Measurements from ENCODE around the gene OR4Q3.
"Not testable (repeated sequence)": the region's sequence is repeated elsewhere in the genome, so short reads cannot be mapped to it uniquely, and the experiment has no call there.

Gene OR4Q3

GRCh38 chr14:19743256-19743655 lies at the start of gene OR4Q3:
Gene OR4Q3 (plus strand): TSS chr14:19743571.
- DNase-seq (ENCODE audit: low spot score in 2 of 2) (no peak), ATAC-seq (no peak)
- Mint-ChIP-seq H3K27ac (no peak within 1 kb of the TSS), H3K36me3 (no peaks in the 10 kb centered on the region), H3K4me1 (no peaks in the 10 kb centered on the region), H3K9me3 (peaks cover 3% of the 10 kb centered on the region), H3K4me3 (no peak within 1 kb of the TSS)

GRCh38 chr14:19729359-19729758 lies 14.0 kb upstream of the OR4Q3 start:
- Mint-ChIP-seq H3K4me3 (no peak overlapping the region), H3K4me1 (no peaks in the 10 kb centered on the region), H3K36me3 (no peaks in the 10 kb centered on the region), H3K27ac (no peak overlapping the region), H3K9me3 (peaks cover 10% of the 10 kb centered on the region)
- ATAC-seq (no peak), DNase-seq (ENCODE audit: low spot score in 2 of 2) (no peak)

GRCh38 chr14:19729763-19730162 lies 13.6 kb upstream of the OR4Q3 start:
- Mint-ChIP-seq H3K4me1 (no peaks in the 10 kb centered on the region), H3K27ac (no peak overlapping the region), H3K9me3 (peaks cover 10% of the 10 kb centered on the region), H3K4me3 (no peak overlapping the region), H3K36me3 (no peaks in the 10 kb centered on the region)
- ATAC-seq (no peak), DNase-seq (ENCODE audit: low spot score in 2 of 2) (no peak)

GRCh38 chr14:19733893-19734292 lies 9.5 kb upstream of the OR4Q3 start:
- H3K4me1 Mint-ChIP-seq; H3K4me3 Mint-ChIP-seq; ATAC-seq; H3K36me3 Mint-ChIP-seq; H3K9me3 Mint-ChIP-seq; H3K27ac Mint-ChIP-seq; DNase-seq (ENCODE audit: low spot score in 2 of 2): not testable (repeated sequence)

- not testable (repeated sequence) for ATAC-seq; H3K9me3 Mint-ChIP-seq; H3K4me3 Mint-ChIP-seq; DNase-seq (ENCODE audit: low spot score in 2 of 2); H3K27ac Mint-ChIP-seq; H3K36me3 Mint-ChIP-seq; H3K4me1 Mint-ChIP-seq
Measured at GRCh38 chr14:19752316-19752715, 8.9 kb downstream of the OR4Q3 start.

- no peak for DNase-seq (ENCODE audit: low spot score in 2 of 2)
- H3K4me3 Mint-ChIP-seq: no peak overlapping the region
- H3K36me3 Mint-ChIP-seq: no peaks in the 10 kb centered on the region
- H3K9me3 Mint-ChIP-seq: peaks cover 4% of the 10 kb centered on the region
- no peak overlapping the region for H3K27ac Mint-ChIP-seq
- ATAC-seq: no peak
- H3K4me1 Mint-ChIP-seq: no peaks in the 10 kb centered on the region
Measured at GRCh38 chr14:19754172-19754571, 10.8 kb downstream of the OR4Q3 start.

- H3K27ac Mint-ChIP-seq, H3K9me3 Mint-ChIP-seq, H3K4me1 Mint-ChIP-seq: not testable (repeated sequence)
Measured at GRCh38 chr14:19771491-19771890, 28.1 kb downstream of the OR4Q3 start.

GRCh38 chr14:19771895-19772430 lies 28.6 kb downstream of the OR4Q3 start:
- DNase-seq (ENCODE audit: low spot score in 2 of 2): no peak
- no peaks in the 10 kb centered on the region for H3K9me3 Mint-ChIP-seq

More at GRCh38 chr14:19771491-19771890, 28.1 kb downstream of the OR4Q3 start:
- DNase-seq (ENCODE audit: low spot score in 2 of 2); ATAC-seq; H3K4me3 Mint-ChIP-seq; H3K36me3 Mint-ChIP-seq: not testable (repeated sequence)

GRCh38 chr14:19772454-19772853 lies 29.1 kb downstream of the OR4Q3 start:
- H3K9me3 Mint-ChIP-seq; H3K36me3 Mint-ChIP-seq; ATAC-seq; H3K4me3 Mint-ChIP-seq; DNase-seq (ENCODE audit: low spot score in 2 of 2); H3K4me1 Mint-ChIP-seq; H3K27ac Mint-ChIP-seq: not testable (repeated sequence)

More at GRCh38 chr14:19771895-19772430, 28.6 kb downstream of the OR4Q3 start:
- Mint-ChIP-seq H3K4me1 (no peaks in the 10 kb centered on the region), H3K36me3 (no peaks in the 10 kb centered on the region), H3K27ac (no peak overlapping the region), H3K4me3 (no peak overlapping the region)
- ATAC-seq: no peak

GRCh38 chr14:19773204-19773603 lies 29.8 kb downstream of the OR4Q3 start, which contains the start of gene OR4M1:
Gene OR4M1 (plus strand): TSS chr14:19773504. CDS start chr14:19780323, 6,819 bp downstream.
- not testable (repeated sequence) for H3K4me3 Mint-ChIP-seq; H3K9me3 Mint-ChIP-seq; H3K36me3 Mint-ChIP-seq; ATAC-seq; H3K4me1 Mint-ChIP-seq; DNase-seq (ENCODE audit: low spot score in 2 of 2); H3K27ac Mint-ChIP-seq

- Mint-ChIP-seq H3K4me1 (no peaks in the 10 kb centered on the region), H3K4me3 (no peak overlapping the region), H3K27ac (no peak overlapping the region), H3K9me3 (no peaks in the 10 kb centered on the region), H3K36me3 (no peaks in the 10 kb centered on the region)
- no peak for ATAC-seq
- DNase-seq (ENCODE audit: low spot score in 2 of 2): no peak
Measured at GRCh38 chr14:19775587-19775986, 32.2 kb downstream of the OR4Q3 start.

- DNase-seq (ENCODE audit: low spot score in 2 of 2); H3K36me3 Mint-ChIP-seq; H3K4me3 Mint-ChIP-seq; H3K4me1 Mint-ChIP-seq; ATAC-seq; H3K27ac Mint-ChIP-seq; H3K9me3 Mint-ChIP-seq: not testable (repeated sequence)
Measured at GRCh38 chr14:19785848-19786247, 42.5 kb downstream of the OR4Q3 start.

GRCh38 chr14:19787318-19787717 lies 43.9 kb downstream of the OR4Q3 start:
- ATAC-seq; H3K27ac Mint-ChIP-seq; H3K4me3 Mint-ChIP-seq; H3K36me3 Mint-ChIP-seq; DNase-seq (ENCODE audit: low spot score in 2 of 2); H3K4me1 Mint-ChIP-seq; H3K9me3 Mint-ChIP-seq: not testable (repeated sequence)

GRCh38 chr14:19788150-19788549 lies 44.8 kb downstream of the OR4Q3 start:
- DNase-seq (ENCODE audit: low spot score in 2 of 2); H3K9me3 Mint-ChIP-seq; ATAC-seq; H3K36me3 Mint-ChIP-seq; H3K27ac Mint-ChIP-seq; H3K4me3 Mint-ChIP-seq; H3K4me1 Mint-ChIP-seq: not testable (repeated sequence)

- not testable (repeated sequence) for H3K9me3 Mint-ChIP-seq; H3K4me3 Mint-ChIP-seq; ATAC-seq; DNase-seq (ENCODE audit: low spot score in 2 of 2); H3K4me1 Mint-ChIP-seq; H3K36me3 Mint-ChIP-seq; H3K27ac Mint-ChIP-seq
Measured at GRCh38 chr14:19796520-19797108, 53.2 kb downstream of the OR4Q3 start.
